ENCODE data around the gene NFATC4. TPM values are rescaled to one million over a fixed set of nuclear protein-coding genes. Genes with fewer than 3 reads are reported as not detected.

NFATC4 gene
- total RNA-seq, 1 experiment from 2014 or later = 7.6 TPM

GRCh38 chr14:24356208-24356607, 11.8 kb upstream of the NFATC4 start:
- CTCF ChIA-PET = no interaction called here
- no peak for ATAC-seq
- Histone ChIP-seq H3K9me3 (ENCODE audit: control insufficient read depth in 1 of 2, insufficient read depth in 1 of 2, low read depth in 1 of 2, low read length in 2 of 2) (no peaks in the 10 kb centered on the region), H3K4me3 (replicated peaks in 1 of 2; ENCODE audit: low read depth in 1 of 2, low read length in 2 of 2) (no peak overlapping the region), H4K20me1 (ENCODE audit: insufficient read depth) (no peaks in the 10 kb centered on the region), H3K9me2 (ENCODE audit: insufficient read depth) (no peaks in the 10 kb centered on the region), H3K9ac (ENCODE audit: low read length) (no peak overlapping the region), H3K4me2 (ENCODE audit: low read length) (no peak overlapping the region), H3K27me3 (ENCODE audit: insufficient read depth, low read length) (no peaks in the 10 kb centered on the region), H3K36me3 (ENCODE audit: control insufficient read depth in 1 of 2, insufficient read depth in 2 of 2, low read length in 2 of 2) (no peaks in the 10 kb centered on the region), H3K27ac (ENCODE audit: low read depth, low read length) (no peak overlapping the region), H2AFZ (ENCODE audit: low read depth, low read length, poor library complexity, severe bottlenecking) (no peak overlapping the region), H3K79me2 (ENCODE audit: insufficient read depth, low read length) (no peaks in the 10 kb centered on the region), H3K4me1 (ENCODE audit: control insufficient read depth in 1 of 2, insufficient read depth in 2 of 2, low read length in 2 of 2) (peaks cover 5 to 22% of the 10 kb centered on the region in 2 experiments; a peak in 3 of 4 replicates)
- TF ChIP-seq SIN3A (IDR thresholded peaks at IDR 0.05; ENCODE audit: low read depth) (no peak), ZFX (IDR thresholded peaks at IDR 0.05) (no peak), EZH2 (IDR thresholded peaks at IDR 0.05) (no peak), FOSL1 (IDR thresholded peaks at IDR 0.05; ENCODE audit: low read depth) (no peak), POLR2AphosphoS5 (IDR thresholded peaks at IDR 0.05; ENCODE audit: low read depth, low read length) (no peak), EGR1 (IDR thresholded peaks at IDR 0.05; ENCODE audit: low read depth) (no peak), RAD21 (IDR thresholded peaks at IDR 0.05; ENCODE audit: low read depth) (no peak), ATF3 (IDR thresholded peaks at IDR 0.05) (no peak)
- intact Hi-C loops (cut with micrococcal nuclease) = no loop called here
- BruUV-seq (replicated peaks) = no TSS peak
- DNase-seq (ENCODE audit: low read depth, low spot score) = no peak
- RAD21 ChIA-PET (ENCODE audit: low non-redundant PET in 1 of 2, low total read pairs in 2 of 2, uncharacterized antibody in 2 of 2, unreplicated experiment in 2 of 2) = no interaction called here
- POLR2A ChIA-PET = no interaction called here

- Histone ChIP-seq H2AFZ (ENCODE audit: low read depth, low read length, poor library complexity, severe bottlenecking) (no peak overlapping the region), H3K36me3 (ENCODE audit: control insufficient read depth in 1 of 2, insufficient read depth in 2 of 2, low read length in 2 of 2) (no peaks in the 10 kb centered on the region), H3K27me3 (ENCODE audit: insufficient read depth, low read length) (no peaks in the 10 kb centered on the region), H3K4me3 (replicated peaks in 1 of 2; ENCODE audit: low read depth in 1 of 2, low read length in 2 of 2) (no peak overlapping the region), H3K4me2 (ENCODE audit: low read length) (no peak overlapping the region), H3K9me3 (ENCODE audit: control insufficient read depth in 1 of 2, insufficient read depth in 1 of 2, low read depth in 1 of 2, low read length in 2 of 2) (no peaks in the 10 kb centered on the region), H3K79me2 (ENCODE audit: insufficient read depth, low read length) (no peaks in the 10 kb centered on the region), H4K20me1 (ENCODE audit: insufficient read depth) (no peaks in the 10 kb centered on the region), H3K4me1 (ENCODE audit: control insufficient read depth in 1 of 2, insufficient read depth in 2 of 2, low read length in 2 of 2) (peaks cover 6% of the 10 kb centered on the region in 2 experiments), H3K9me2 (ENCODE audit: insufficient read depth) (no peaks in the 10 kb centered on the region), H3K27ac (ENCODE audit: low read depth, low read length) (no peak overlapping the region), H3K9ac (ENCODE audit: low read length) (no peak overlapping the region)
- no peak for ATAC-seq
- intact Hi-C loops (cut with micrococcal nuclease) = no loop called here
- DNase-seq (ENCODE audit: low read depth, low spot score) = no peak
- TF ChIP-seq FOSL1 (IDR thresholded peaks at IDR 0.05; ENCODE audit: low read depth) (no peak), ZFX (IDR thresholded peaks at IDR 0.05) (no peak), YY1 (IDR thresholded peaks at IDR 0.05; ENCODE audit: extremely low read depth, insufficient replicate concordance, low read depth, low read length) (no peak), TCF7L2 (IDR thresholded peaks at IDR 0.05; ENCODE audit: borderline replicate concordance, extremely low read depth, insufficient read depth, insufficient read length) (no peak), EGR1 (IDR thresholded peaks at IDR 0.05; ENCODE audit: low read depth) (no peak), EZH2phosphoT487 (IDR thresholded peaks at IDR 0.05; ENCODE audit: borderline replicate concordance) (no peak), CEBPB (IDR thresholded peaks at IDR 0.05; ENCODE audit: low read depth) (no peak), MAX (IDR thresholded peaks at IDR 0.05) (no peak), ATF3 (IDR thresholded peaks at IDR 0.05) (no peak)
- no TSS peak for BruUV-seq (replicated peaks)
- ChIA-PET RAD21 (ENCODE audit: low non-redundant PET in 1 of 2, low total read pairs in 2 of 2, uncharacterized antibody in 2 of 2, unreplicated experiment in 2 of 2) (no interaction called here), POLR2A (no interaction called here), CTCF (interaction anchor here (2.8 kb wide), 1 partner anchor 71 kb away, joined by 12 read pairs; no protein-coding TSS in a partner anchor)
These were observed 7.7 kb upstream of the NFATC4 start for GRCh38 chr14:24360281-24360680.
